ENCODE measurements around the gene FOXP4. TPM values are rescaled to one million over a fixed set of nuclear protein-coding genes. Genes with fewer than 3 reads are reported as not detected.

The FOXP4 gene
- polyA plus RNA-seq, 4 donors = 13.8 to 150 (median 16.4) TPM

GRCh38 chr6:41596096-41596685 lies 50.0 kb downstream of the FOXP4 start:
- DNase-seq = no peak
- Histone ChIP-seq H3K9me3 (ENCODE audit: control insufficient read depth in 2 of 2, insufficient read depth in 1 of 2, low read depth in 1 of 2, low read length in 1 of 2) (no peaks in the 10 kb centered on the region), H3K36me3 (ENCODE audit: control insufficient read depth in 3 of 3, insufficient read depth in 2 of 3, low read depth in 1 of 3, low read length in 3 of 3) (peaks cover 2 to 100% (median 12%) of the 10 kb centered on the region in 3 donors), H3K4me3 (ENCODE audit: low read depth in 1 of 3, low read length in 3 of 3) (no peak overlapping the region), H3K27me3 (ENCODE audit: control insufficient read depth in 3 of 3, insufficient read depth in 3 of 3, low read length in 3 of 3) (no peaks in the 10 kb centered on the region), H3K27ac (ENCODE audit: low read depth in 1 of 3, low read length in 2 of 3) (no peak overlapping the region), H3K4me1 (ENCODE audit: control insufficient read depth in 3 of 3, insufficient read depth in 2 of 3, low read depth in 1 of 3, low read length in 2 of 3) (peaks cover 0 to 7% (median 0%) of the 10 kb centered on the region in 3 donors)
- no peak for FAIRE-seq
- 81 to 86% (median 85%) methylated on average over 10 of the region's 10 CpGs for WGBS, 3 donors

DNA sequence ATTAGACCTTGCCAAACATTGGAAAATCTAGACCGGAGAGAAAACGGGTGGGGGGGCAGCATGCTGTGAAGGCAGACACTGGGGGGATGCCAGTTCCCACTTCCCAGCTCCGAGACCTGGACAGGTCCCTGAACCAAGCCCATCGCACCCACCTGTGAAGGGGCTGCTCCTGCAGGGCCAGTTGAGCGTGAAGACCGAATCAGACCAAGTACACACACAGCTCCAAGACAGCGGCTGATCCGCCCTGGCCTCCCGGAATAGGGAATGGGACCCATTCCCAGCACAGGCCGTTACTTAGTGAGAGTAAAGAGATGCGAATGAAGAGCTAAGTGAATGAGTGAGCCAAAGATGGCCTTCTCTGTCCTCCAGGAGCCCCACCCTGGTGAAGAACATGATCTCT lies 50.6 kb downstream of the FOXP4 start:
- Histone ChIP-seq H3K27ac (ENCODE audit: low read depth in 1 of 3, low read length in 2 of 3) (no peak overlapping the region), H3K4me1 (ENCODE audit: control insufficient read depth in 3 of 3, insufficient read depth in 2 of 3, low read depth in 1 of 3, low read length in 2 of 3) (peaks cover 0 to under 1% (median 0%) of the 10 kb centered on the region in 3 donors), H3K27me3 (ENCODE audit: control insufficient read depth in 3 of 3, insufficient read depth in 3 of 3, low read length in 3 of 3) (no peaks in the 10 kb centered on the region), H3K4me3 (ENCODE audit: low read depth in 1 of 3, low read length in 3 of 3) (no peak overlapping the region), H3K36me3 (ENCODE audit: control insufficient read depth in 3 of 3, insufficient read depth in 2 of 3, low read depth in 1 of 3, low read length in 3 of 3) (peaks cover 2 to 95% (median 12%) of the 10 kb centered on the region in 3 donors), H3K9me3 (ENCODE audit: control insufficient read depth in 2 of 2, insufficient read depth in 1 of 2, low read depth in 1 of 2, low read length in 1 of 2) (no peaks in the 10 kb centered on the region)
- no peak for FAIRE-seq
- DNase-seq = no peak
- 93 to 95% (median 94%) methylated on average over 11 of the region's 11 CpGs for WGBS, 3 donors

DNA sequence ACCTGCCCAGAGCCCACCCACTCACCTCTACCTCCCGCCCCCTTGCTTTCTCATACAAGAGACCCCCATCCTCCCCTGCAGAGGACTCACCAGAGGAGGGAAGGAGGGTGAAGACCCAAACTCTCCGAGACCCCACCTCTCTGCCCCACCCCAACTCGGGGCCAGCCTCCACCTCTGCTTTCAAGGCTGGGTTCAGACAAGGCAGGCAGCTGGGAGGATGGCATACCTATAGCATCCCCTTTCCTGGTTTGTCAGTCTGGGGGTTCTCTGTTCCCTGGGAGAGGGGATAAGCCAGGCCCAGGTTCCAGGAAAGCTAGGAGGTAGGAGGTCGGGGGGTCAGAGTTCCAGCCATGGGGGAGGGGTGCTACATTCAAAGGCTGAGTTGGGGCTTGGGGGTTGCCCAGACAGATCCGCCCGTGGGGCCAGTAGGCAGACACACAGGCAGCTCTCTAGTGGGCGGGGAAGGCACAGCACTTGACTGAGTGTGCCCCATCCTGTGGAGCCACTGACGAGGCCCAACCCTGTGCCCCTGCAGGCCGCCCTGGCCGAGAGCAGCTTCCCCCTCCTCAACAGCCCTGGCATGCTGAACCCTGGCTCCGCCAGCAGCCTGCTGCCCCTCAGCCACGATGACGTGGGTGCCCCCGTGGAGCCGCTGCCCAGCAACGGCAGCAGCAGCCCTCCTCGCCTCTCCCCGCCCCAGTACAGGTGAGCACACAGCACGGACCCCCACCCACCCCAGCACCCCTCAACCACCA lies 51.2 kb downstream of the FOXP4 start:
- Histone ChIP-seq H3K27ac (ENCODE audit: low read depth in 1 of 3, low read length in 2 of 3) (no peak overlapping the region), H3K9me3 (ENCODE audit: control insufficient read depth in 2 of 2, insufficient read depth in 1 of 2, low read depth in 1 of 2, low read length in 1 of 2) (no peaks in the 10 kb centered on the region), H3K27me3 (ENCODE audit: control insufficient read depth in 3 of 3, insufficient read depth in 3 of 3, low read length in 3 of 3) (no peaks in the 10 kb centered on the region), H3K4me1 (ENCODE audit: control insufficient read depth in 3 of 3, insufficient read depth in 2 of 3, low read depth in 1 of 3, low read length in 2 of 3) (peaks cover 0 to 3% (median 0%) of the 10 kb centered on the region in 3 donors), H3K4me3 (ENCODE audit: low read depth in 1 of 3, low read length in 3 of 3) (no peak overlapping the region), H3K36me3 (ENCODE audit: control insufficient read depth in 3 of 3, insufficient read depth in 2 of 3, low read depth in 1 of 3, low read length in 3 of 3) (peaks cover 2 to 89% (median 12%) of the 10 kb centered on the region in 3 donors)
- FAIRE-seq (no peak), DNase-seq (no peak)
- WGBS, 3 donors = 79 to 89% (median 84%) methylated on average over 10 to 19 of the region's 19 CpGs

GRCh38 chr6:41598670-41599014 lies 52.5 kb downstream of the FOXP4 start:
- Histone ChIP-seq H3K27me3 (ENCODE audit: control insufficient read depth in 3 of 3, insufficient read depth in 3 of 3, low read length in 3 of 3) (no peaks in the 10 kb centered on the region), H3K4me3 (ENCODE audit: low read depth in 1 of 3, low read length in 3 of 3) (no peak overlapping the region), H3K9me3 (ENCODE audit: control insufficient read depth in 2 of 2, insufficient read depth in 1 of 2, low read depth in 1 of 2, low read length in 1 of 2) (no peaks in the 10 kb centered on the region), H3K4me1 (ENCODE audit: control insufficient read depth in 3 of 3, insufficient read depth in 2 of 3, low read depth in 1 of 3, low read length in 2 of 3) (peaks cover 0 to 9% (median 0%) of the 10 kb centered on the region in 3 donors), H3K36me3 (ENCODE audit: control insufficient read depth in 3 of 3, insufficient read depth in 2 of 3, low read depth in 1 of 3, low read length in 3 of 3) (peaks cover 0 to 77% (median 12%) of the 10 kb centered on the region in 3 donors), H3K27ac (ENCODE audit: low read depth in 1 of 3, low read length in 2 of 3) (no peak overlapping the region)
- 83 to 94% (median 86%) methylated on average over 6 to 8 of the region's 8 CpGs for WGBS, 3 donors
- no peak for DNase-seq
- FAIRE-seq = no peak

DNA sequence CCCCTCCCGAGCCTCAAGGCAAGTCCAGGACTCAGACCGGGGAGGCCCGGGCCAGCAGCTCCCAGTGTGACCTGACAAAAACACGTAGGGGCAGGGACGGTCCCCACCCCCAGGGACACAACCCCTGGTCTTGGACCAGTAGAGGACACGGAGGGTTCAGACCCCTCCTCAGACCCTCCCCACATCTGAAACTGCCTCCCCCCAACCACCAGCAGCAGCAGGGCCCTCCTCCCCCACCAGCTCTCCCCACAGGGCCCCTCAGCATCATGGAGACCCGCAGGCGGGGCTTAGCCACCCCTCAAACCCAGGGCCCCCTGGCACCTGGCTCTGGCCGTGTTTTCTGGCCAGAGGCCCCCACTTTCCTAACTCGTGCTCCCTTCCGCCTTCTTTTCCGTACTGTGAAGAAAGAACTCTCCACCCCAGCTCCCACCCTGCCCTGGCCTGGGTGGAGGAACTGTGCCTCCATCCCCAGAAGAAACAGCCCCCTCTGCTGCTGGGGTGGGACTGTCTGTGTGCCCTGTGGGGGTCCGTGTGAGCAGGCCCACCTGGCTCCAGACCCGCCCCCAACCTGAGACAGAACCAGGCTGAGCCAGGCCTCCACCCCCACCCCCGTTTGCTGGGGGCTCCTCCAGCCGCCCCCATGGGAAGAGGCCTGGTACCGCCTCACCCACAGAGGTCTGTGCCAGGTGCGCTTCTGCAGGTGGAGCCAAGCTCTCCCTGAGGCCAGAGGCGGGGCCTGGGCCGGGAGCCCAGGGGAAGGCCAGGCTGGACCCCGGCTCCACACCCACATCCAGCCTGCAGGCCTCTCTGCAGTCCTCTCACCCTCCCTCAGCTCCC lies 53.1 kb downstream of the FOXP4 start:
- peaks cover 0 to 9% (median 0%) of the 10 kb centered on the region in 3 donors for H3K4me1 ChIP-seq (ENCODE audit: control insufficient read depth in 3 of 3, insufficient read depth in 2 of 3, low read depth in 1 of 3, low read length in 2 of 3)
- WGBS, 3 donors = 67 to 77% (median 71%) methylated on average over 17 to 21 of the region's 21 CpGs
- no peaks in the 10 kb centered on the region for H3K9me3 ChIP-seq (ENCODE audit: control insufficient read depth in 2 of 2, insufficient read depth in 1 of 2, low read depth in 1 of 2, low read length in 1 of 2)
- H3K4me3 ChIP-seq (ENCODE audit: low read depth in 1 of 3, low read length in 3 of 3) = no peak overlapping the region
- H3K36me3 ChIP-seq (ENCODE audit: control insufficient read depth in 3 of 3, insufficient read depth in 2 of 3, low read depth in 1 of 3, low read length in 3 of 3) = peaks cover 0 to 71% (median 11%) of the 10 kb centered on the region in 3 donors
- no peak overlapping the region for H3K27ac ChIP-seq (ENCODE audit: low read depth in 1 of 3, low read length in 2 of 3)
- no peak for FAIRE-seq
- no peaks in the 10 kb centered on the region for H3K27me3 ChIP-seq (ENCODE audit: control insufficient read depth in 3 of 3, insufficient read depth in 3 of 3, low read length in 3 of 3)
- DNase-seq = no peak

- H3K27me3 ChIP-seq (ENCODE audit: control insufficient read depth in 3 of 3, insufficient read depth in 3 of 3, low read length in 3 of 3) = no peaks in the 10 kb centered on the region
- 88 to 92% (median 91%) methylated on average over 14 of the region's 14 CpGs for WGBS, 3 donors
- no peak overlapping the region for H3K27ac ChIP-seq (ENCODE audit: low read depth in 1 of 3, low read length in 2 of 3)
- H3K4me3 ChIP-seq (ENCODE audit: low read depth in 1 of 3, low read length in 3 of 3) = no peak overlapping the region
- peaks cover 0 to 64% (median 10%) of the 10 kb centered on the region in 3 donors for H3K36me3 ChIP-seq (ENCODE audit: control insufficient read depth in 3 of 3, insufficient read depth in 2 of 3, low read depth in 1 of 3, low read length in 3 of 3)
- DNase-seq = no peak
- no peak for FAIRE-seq
- peaks cover 0 to 9% (median 0%) of the 10 kb centered on the region in 3 donors for H3K4me1 ChIP-seq (ENCODE audit: control insufficient read depth in 3 of 3, insufficient read depth in 2 of 3, low read depth in 1 of 3, low read length in 2 of 3)
- H3K9me3 ChIP-seq (ENCODE audit: control insufficient read depth in 2 of 2, insufficient read depth in 1 of 2, low read depth in 1 of 2, low read length in 1 of 2) = no peaks in the 10 kb centered on the region
These were observed 53.8 kb downstream of the FOXP4 start for GRCh38 chr6:41599852-41600445.

DNA sequence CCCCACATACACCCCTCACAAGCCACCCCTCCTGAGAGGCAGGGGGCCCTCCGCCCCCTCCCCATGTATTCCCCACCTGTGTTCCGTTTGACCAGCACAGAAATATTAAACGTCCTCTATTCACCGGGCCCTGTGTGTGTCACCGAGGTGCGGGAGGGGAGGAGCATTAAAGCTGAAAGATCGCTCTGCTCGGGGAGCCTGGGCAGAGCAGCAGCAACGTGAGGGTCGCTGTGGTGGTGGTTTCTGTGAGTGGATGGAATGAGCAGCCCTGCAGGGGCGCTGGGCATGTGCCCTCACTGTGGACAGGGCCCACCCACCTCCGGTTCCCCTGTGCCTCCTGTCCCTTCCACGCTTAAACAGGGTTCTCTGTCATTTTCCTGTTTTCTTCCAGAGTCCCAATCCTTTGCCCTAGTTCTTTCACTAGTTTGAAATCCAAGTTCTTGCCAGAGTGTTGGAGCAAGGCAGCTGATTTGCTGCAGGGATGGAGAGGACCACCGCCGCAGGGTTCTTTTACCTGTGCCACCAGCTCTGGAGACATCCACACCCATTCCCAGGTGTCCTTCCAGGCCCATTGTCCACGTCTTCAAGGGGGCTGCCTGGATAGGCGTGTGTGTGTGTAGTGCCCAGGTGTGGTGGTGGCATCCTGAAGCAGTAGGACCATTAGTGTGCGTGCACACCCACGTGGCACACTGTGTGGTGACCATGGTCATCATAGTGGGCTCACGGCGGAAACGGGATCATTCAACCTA lies 54.5 kb downstream of the FOXP4 start:
- Histone ChIP-seq H3K36me3 (ENCODE audit: control insufficient read depth in 3 of 3, insufficient read depth in 2 of 3, low read depth in 1 of 3, low read length in 3 of 3) (peaks cover 0 to 57% (median 10%) of the 10 kb centered on the region in 3 donors), H3K4me3 (ENCODE audit: low read depth in 1 of 3, low read length in 3 of 3) (no peak overlapping the region), H3K27me3 (ENCODE audit: control insufficient read depth in 3 of 3, insufficient read depth in 3 of 3, low read length in 3 of 3) (no peaks in the 10 kb centered on the region), H3K4me1 (ENCODE audit: control insufficient read depth in 3 of 3, insufficient read depth in 2 of 3, low read depth in 1 of 3, low read length in 2 of 3) (peaks cover 0 to 9% (median 0%) of the 10 kb centered on the region in 3 donors), H3K27ac (ENCODE audit: low read depth in 1 of 3, low read length in 2 of 3) (no peak overlapping the region), H3K9me3 (ENCODE audit: control insufficient read depth in 2 of 2, insufficient read depth in 1 of 2, low read depth in 1 of 2, low read length in 1 of 2) (no peaks in the 10 kb centered on the region)
- FAIRE-seq (no peak), DNase-seq (no peak)
- WGBS, 3 donors = 71 to 81% (median 76%) methylated on average over 22 of the region's 22 CpGs
